ENCODE data around the gene TRPM3. TPM values are rescaled to one million over a fixed set of nuclear protein-coding genes. Genes with fewer than 3 reads are reported as not detected.
A peak's percentile ranks its signal among the peaks of the same experiment; 100 is the strongest.

The TRPM3 gene
- polyA plus RNA-seq, 2 of the 4 experiments (the other 2 are of a cell fraction), result not detected

DNA sequence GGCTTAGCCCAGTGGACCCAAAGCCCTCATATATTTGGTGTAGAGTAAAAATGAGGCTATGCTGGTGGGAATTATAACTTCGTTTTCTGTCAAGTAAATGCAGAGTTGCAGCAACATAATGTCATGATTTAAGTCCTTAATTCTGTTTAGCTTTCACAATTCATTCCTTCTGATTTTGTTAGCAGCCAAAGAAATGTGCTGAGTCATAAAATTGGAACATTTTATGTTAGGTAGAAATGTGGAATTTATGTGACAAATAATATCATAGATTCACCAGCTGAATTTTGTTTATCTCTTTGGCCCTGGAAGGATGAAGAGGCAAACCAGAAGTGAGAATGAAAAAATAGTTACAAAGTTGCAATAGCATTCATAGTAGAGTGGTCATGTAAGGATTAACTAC lies 247.0 kb downstream of the TRPM3 start:
- Histone ChIP-seq H3K27ac (no peak overlapping the region), H3K4me1 (no peaks in the 10 kb centered on the region; the same call in 2 of the 3 replicates), H3K4me3 (no peak overlapping the region), H3K4me2 (no peak overlapping the region), H3K9me3 (no peaks in the 10 kb centered on the region)
- 45% methylated on average over 1 of the region's 1 CpG for WGBS (ENCODE audit: missing lambda C conversion rate)
- FAIRE-seq (no peak), DNase-seq (ENCODE audit: low read depth in 1 of 2, low spot score in 1 of 2) (no peak), ATAC-seq (no peak)
- POLR2A ChIA-PET, result no interaction called here
- TF ChIP-seq MAFK (IDR thresholded peaks at IDR 0.05; ENCODE audit: partially characterized antibody), result peak; percentile 91
- TF ChIP-seq, protein P1, sequence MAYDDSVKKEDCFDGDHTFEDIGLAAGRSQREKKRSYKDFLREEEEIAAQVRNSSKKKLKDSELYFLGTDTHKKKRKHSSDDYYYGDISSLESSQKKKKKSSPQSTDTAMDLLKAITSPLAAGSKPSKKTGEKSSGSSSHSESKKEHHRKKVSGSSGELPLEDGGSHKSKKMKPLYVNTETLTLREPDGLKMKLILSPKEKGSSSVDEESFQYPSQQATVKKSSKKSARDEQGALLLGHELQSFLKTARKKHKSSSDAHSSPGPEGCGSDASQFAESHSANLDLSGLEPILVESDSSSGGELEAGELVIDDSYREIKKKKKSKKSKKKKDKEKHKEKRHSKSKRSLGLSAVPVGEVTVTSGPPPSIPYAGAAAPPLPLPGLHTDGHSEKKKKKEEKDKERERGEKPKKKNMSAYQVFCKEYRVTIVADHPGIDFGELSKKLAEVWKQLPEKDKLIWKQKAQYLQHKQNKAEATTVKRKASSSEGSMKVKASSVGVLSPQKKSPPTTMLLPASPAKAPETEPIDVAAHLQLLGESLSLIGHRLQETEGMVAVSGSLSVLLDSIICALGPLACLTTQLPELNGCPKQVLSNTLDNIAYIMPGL (CRISPR knock-in tag; IDR thresholded peaks at IDR 0.05; ENCODE audit: borderline replicate concordance), result no peak
- TF ChIP-seq NFE2L2 (conservative IDR thresholded peaks at IDR 0.05; ENCODE audit: low read length), result peak; percentile 72
- CTCF ChIA-PET, result no interaction called here

DNA sequence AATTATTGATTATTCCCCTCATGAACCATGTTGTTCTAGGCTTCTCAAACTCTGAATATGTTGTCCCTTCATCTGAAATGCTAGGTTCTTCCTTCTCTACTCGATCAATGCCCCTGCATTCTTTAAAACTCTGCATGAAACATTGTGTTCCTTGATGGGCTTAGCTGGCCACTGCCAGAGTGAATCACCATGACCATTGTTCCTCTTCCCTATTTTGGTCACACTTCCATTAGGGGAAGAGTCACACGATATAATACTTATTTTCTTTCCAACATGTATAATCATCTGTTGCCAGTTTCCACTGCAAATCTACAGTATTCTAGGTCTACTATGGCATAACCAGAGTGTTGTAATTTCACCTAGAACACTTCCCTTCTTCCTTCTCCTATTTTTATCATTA lies 247.9 kb downstream of the TRPM3 start:
- no peak overlapping the region for H3K4me2 ChIP-seq
- H3K27ac ChIP-seq, result no peak overlapping the region
- no peak overlapping the region for H3K4me3 ChIP-seq
- DNase-seq (ENCODE audit: low read depth in 1 of 2, low spot score in 1 of 2), result no peak
- POLR2A ChIA-PET, result no interaction called here
- no peak for FAIRE-seq
- H3K4me1 ChIP-seq, result no peaks in the 10 kb centered on the region; the same call in 2 of the 3 replicates
- CTCF ChIA-PET, result no interaction called here
- whole genome bisulfite sequencing (ENCODE audit: missing lambda C conversion rate), result 8% methylated on average over 2 of the region's 2 CpGs
- TF ChIP-seq JUNB (IDR thresholded peaks at IDR 0.05), result no peak
- TF ChIP-seq HEYL (CRISPR knock-in tag; IDR thresholded peaks at IDR 0.05), result no peak
- no peak for TF ChIP-seq HOXB13 (CRISPR knock-in tag; IDR thresholded peaks at IDR 0.05; ENCODE audit: low read depth)
- no peak for TF ChIP-seq RNF2 (IDR thresholded peaks at IDR 0.05; ENCODE audit: borderline replicate concordance, low read depth)
- ATAC-seq, result no peak
- H3K9me3 ChIP-seq, result no peaks in the 10 kb centered on the region

DNA sequence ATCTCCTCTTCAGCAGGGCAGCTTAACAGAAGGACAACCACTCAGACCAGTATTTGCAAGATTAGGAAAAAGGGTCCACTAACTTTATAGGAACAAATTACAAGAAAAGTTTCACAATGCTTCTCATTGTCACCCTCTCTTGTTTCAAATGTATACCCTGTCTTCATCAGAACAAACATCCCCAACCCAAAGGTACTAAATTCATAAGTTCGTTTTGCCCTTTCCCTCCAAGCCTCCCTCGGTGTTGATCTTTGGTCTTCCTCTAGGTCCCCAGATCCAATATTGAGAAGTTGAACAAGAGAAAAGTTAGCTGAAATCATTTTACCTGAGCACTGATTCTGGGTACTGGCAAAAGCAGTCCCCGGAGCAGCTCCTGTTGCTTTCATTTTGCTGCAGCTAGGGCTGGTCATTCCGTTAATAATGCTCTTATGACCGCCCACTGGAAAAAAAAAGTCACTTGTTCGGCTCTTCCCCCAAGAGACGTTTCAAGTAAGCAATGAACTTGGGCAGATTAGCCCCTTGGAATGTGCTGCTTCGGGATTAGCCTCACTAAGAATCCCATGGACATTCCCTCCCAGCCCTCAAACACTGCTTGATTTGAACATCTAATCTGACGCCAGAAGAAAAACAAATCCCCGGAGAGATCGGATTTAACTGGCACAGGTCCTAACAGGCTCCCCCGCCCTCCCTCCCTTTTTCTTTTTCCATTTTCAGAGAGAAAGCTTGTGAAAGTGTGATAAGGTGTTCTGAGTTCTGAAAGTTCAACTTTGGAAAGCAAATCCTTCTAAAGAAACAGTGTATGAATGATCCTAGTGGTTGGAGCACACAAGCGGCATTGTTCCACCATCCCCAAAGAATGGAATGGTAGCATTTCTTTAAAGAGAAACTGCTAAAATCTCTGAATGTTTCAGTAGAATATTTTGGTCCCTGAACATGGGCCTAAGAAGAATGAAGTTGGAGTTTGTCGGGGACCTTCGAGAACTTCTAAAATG lies 252.5 kb downstream of the TRPM3 start:
- WGBS (ENCODE audit: missing lambda C conversion rate), result 28% methylated on average over 15 of the region's 15 CpGs
- Histone ChIP-seq H3K9me3 (no peaks in the 10 kb centered on the region), H3K27ac (no peak overlapping the region), H3K4me1 (no peaks in the 10 kb centered on the region), H3K4me2 (0 out of 3 replicates have a peak overlapping the region, but pooled peaks have one; percentile 24), H3K4me3 (no peak overlapping the region)
- ChIA-PET POLR2A (no interaction called here), CTCF (no interaction called here)
- peak; percentile 83 for TF ChIP-seq CBX8 (IDR thresholded peaks at IDR 0.05)
- no peak for TF ChIP-seq HEYL (CRISPR knock-in tag; IDR thresholded peaks at IDR 0.05)
- TF ChIP-seq POLR2A (IDR thresholded peaks at IDR 0.05; ENCODE audit: low read length), result no peak
- ATAC-seq (no peak), DNase-seq (ENCODE audit: low read depth in 1 of 2, low spot score in 1 of 2) (no peak), FAIRE-seq (no peak)

DNA sequence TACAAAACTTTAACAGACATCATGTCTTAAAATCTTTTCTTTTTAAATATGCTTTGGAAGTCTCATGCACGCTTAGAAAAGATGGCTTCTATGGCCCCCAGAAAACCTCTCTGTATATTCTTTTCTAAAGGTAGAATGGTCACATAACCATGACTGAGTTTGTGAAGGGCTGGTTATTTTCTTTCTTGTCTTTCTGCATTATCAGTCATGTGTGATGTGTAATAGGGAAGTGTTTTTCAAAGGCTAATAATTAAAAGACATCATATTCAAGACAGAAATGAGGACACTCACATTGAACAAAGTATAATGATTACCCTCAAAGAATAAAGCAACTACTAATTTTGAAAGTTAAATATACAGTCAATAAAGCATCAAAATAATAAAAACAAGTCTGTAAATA lies 253.4 kb downstream of the TRPM3 start:
- H3K9me3 ChIP-seq, result no peaks in the 10 kb centered on the region
- H3K4me1 ChIP-seq, result no peaks in the 10 kb centered on the region
- H3K4me2 ChIP-seq, result no peak overlapping the region
- no peak overlapping the region for H3K27ac ChIP-seq
- H3K4me3 ChIP-seq, result no peak overlapping the region
- FAIRE-seq (no peak), ATAC-seq (no peak), DNase-seq (ENCODE audit: low read depth in 1 of 2, low spot score in 1 of 2) (no peak)
- ChIA-PET POLR2A (no interaction called here), CTCF (no interaction called here)
- 0% methylated on average over 1 of the region's 1 CpG for WGBS (ENCODE audit: missing lambda C conversion rate)
- TF ChIP-seq, protein P2, sequence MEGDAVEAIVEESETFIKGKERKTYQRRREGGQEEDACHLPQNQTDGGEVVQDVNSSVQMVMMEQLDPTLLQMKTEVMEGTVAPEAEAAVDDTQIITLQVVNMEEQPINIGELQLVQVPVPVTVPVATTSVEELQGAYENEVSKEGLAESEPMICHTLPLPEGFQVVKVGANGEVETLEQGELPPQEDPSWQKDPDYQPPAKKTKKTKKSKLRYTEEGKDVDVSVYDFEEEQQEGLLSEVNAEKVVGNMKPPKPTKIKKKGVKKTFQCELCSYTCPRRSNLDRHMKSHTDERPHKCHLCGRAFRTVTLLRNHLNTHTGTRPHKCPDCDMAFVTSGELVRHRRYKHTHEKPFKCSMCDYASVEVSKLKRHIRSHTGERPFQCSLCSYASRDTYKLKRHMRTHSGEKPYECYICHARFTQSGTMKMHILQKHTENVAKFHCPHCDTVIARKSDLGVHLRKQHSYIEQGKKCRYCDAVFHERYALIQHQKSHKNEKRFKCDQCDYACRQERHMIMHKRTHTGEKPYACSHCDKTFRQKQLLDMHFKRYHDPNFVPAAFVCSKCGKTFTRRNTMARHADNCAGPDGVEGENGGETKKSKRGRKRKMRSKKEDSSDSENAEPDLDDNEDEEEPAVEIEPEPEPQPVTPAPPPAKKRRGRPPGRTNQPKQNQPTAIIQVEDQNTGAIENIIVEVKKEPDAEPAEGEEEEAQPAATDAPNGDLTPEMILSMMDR (IDR thresholded peaks at IDR 0.05), result no peak
- TF ChIP-seq, protein P1 (CRISPR knock-in tag; IDR thresholded peaks at IDR 0.05; ENCODE audit: borderline replicate concordance), result no peak
- TF ChIP-seq HEYL (CRISPR knock-in tag; IDR thresholded peaks at IDR 0.05) (no peak), RARB (CRISPR knock-in tag; IDR thresholded peaks at IDR 0.05) (no peak), BHLHE40 (IDR thresholded peaks at IDR 0.05; ENCODE audit: low read depth, low read length) (no peak), ZSCAN20 (CRISPR knock-in tag; IDR thresholded peaks at IDR 0.05) (no peak), SREBF2 (IDR thresholded peaks at IDR 0.05) (no peak), TP53 (CRISPR knock-in tag; IDR thresholded peaks at IDR 0.05) (no peak), ZFP36 (IDR thresholded peaks at IDR 0.05; ENCODE audit: borderline replicate concordance, partially characterized antibody) (no peak), EP300 (IDR thresholded peaks at IDR 0.05) (no peak), NR3C1 (IDR thresholded peaks at IDR 0.05) (no peak), MAZ (IDR thresholded peaks at IDR 0.05; ENCODE audit: borderline replicate concordance, low read depth, low read length) (no peak), RFX5 (IDR thresholded peaks at IDR 0.05) (no peak), RCOR1 (IDR thresholded peaks at IDR 0.05; ENCODE audit: low read depth, low read length) (no peak), NFE2L2 (conservative IDR thresholded peaks at IDR 0.05; ENCODE audit: low read length) (no peak), HOXB5 (CRISPR knock-in tag; IDR thresholded peaks at IDR 0.05) (no peak), HDAC2 (IDR thresholded peaks at IDR 0.05) (no peak)
- TF ChIP-seq, protein P3, sequence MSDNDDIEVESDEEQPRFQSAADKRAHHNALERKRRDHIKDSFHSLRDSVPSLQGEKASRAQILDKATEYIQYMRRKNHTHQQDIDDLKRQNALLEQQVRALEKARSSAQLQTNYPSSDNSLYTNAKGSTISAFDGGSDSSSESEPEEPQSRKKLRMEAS (IDR thresholded peaks at IDR 0.05), result no peak
- TF ChIP-seq, protein P4, sequence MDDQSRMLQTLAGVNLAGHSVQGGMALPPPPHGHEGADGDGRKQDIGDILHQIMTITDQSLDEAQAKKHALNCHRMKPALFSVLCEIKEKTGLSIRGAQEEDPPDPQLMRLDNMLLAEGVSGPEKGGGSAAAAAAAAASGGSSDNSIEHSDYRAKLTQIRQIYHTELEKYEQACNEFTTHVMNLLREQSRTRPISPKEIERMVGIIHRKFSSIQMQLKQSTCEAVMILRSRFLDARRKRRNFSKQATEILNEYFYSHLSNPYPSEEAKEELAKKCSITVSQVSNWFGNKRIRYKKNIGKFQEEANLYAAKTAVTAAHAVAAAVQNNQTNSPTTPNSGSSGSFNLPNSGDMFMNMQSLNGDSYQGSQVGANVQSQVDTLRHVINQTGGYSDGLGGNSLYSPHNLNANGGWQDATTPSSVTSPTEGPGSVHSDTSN (IDR thresholded peaks at IDR 0.05), result no peak

Data from A549 (cell line).